Retinal pigment epithelial cell (primary cell): ENCODE results near the gene ISL2.

Experiments used
- DNase-seq: peaks from one replicate; pipeline ENCODE4 v3.0.0-alpha.2; 2010; ENCODE audit warnings: low read depth
- H3K4me3 ChIP-seq: 2 replicates; pipeline ENCODE4 v1.5.1; 2011; ENCODE audit warnings: mild to moderate bottlenecking, low read length, control low read depth, moderate library complexity
- TF ChIP-seq, protein P1 (sequence below): conservative IDR thresholded peaks from 2 replicates; pipeline ENCODE4 v1.5.1; 2011; ENCODE audit warnings: low read depth, low read length, control low read depth, inconsistent platforms

The ISL2 gene

DNA sequence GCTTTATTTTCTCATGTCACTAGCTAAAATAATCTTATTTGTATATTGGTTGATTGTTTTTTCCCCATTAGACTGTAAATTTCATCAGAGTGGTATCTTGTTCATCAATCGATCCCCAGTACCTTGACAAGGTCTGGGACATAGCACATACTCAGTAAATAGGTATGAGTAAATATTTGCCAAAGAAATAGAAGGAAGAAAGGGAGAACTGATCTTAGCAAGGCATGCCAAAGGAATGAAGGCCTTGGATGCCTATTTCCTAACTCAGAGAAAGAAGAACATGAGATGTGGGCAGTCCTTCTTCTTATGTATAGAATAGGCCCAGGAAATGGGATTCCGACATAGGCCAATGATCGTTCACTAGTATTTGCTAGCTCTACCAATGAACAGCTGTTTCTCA is 54.7 kb downstream of the ISL2 start:
- TF ChIP-seq, protein P1, sequence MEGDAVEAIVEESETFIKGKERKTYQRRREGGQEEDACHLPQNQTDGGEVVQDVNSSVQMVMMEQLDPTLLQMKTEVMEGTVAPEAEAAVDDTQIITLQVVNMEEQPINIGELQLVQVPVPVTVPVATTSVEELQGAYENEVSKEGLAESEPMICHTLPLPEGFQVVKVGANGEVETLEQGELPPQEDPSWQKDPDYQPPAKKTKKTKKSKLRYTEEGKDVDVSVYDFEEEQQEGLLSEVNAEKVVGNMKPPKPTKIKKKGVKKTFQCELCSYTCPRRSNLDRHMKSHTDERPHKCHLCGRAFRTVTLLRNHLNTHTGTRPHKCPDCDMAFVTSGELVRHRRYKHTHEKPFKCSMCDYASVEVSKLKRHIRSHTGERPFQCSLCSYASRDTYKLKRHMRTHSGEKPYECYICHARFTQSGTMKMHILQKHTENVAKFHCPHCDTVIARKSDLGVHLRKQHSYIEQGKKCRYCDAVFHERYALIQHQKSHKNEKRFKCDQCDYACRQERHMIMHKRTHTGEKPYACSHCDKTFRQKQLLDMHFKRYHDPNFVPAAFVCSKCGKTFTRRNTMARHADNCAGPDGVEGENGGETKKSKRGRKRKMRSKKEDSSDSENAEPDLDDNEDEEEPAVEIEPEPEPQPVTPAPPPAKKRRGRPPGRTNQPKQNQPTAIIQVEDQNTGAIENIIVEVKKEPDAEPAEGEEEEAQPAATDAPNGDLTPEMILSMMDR: no peak
- no peak overlapping the region for H3K4me3 ChIP-seq
- no peak for DNase-seq

DNA sequence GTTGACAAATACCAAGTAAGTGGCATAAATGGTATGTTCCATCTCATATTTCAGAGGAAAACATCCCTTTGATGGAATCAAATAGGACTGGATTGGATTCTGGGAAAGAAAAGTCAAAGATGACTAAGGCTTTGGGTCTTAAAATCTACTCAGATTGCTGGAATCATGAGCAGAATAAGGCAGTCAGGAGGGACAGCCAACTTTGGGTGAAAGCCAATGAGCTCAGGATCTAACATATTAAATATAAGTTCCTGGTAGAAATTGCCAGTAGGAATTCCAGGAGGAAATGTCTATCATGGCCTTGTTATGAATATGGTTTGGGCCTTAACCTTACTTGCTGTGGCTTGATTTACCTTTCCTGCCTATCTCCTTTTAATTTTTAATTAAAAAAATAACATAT is 55.3 kb downstream of the ISL2 start:
- TF ChIP-seq, protein P1: no peak
- peak; percentile 19 for DNase-seq
- no peak overlapping the region for H3K4me3 ChIP-seq
